Liver (tissue), 9 donors: ENCODE measurements around the gene OTOL1. TPM values are rescaled to one million over a fixed set of nuclear protein-coding genes. Genes with fewer than 3 reads are reported as not detected.

ENCODE experiments used
- DNase-seq: peaks from one replicate; pipeline ENCODE4 v3.0.0-alpha.2; 2017; ENCODE audit warnings: low spot score
- H3K27ac ChIP-seq, 2 donors: one replicate each; pipeline ENCODE4 v1.7.0; 2013; ENCODE audit warnings: inconsistent platforms in 2 of 2, low read length in 2 of 2, control low read depth in 1 of 2, low read depth in 1 of 2, mild to moderate bottlenecking in 1 of 2
- H3K27me3 ChIP-seq, 4 donors: one replicate each; pipeline versions ENCODE4 v1.6.1 to v1.7.0; 2013; ENCODE audit warnings: low read length in 3 of 4, inconsistent platforms in 1 of 4, mild to moderate bottlenecking in 1 of 4, moderate library complexity in 1 of 4; ENCODE audit not compliant: control insufficient read depth in 4 of 4, insufficient read depth in 4 of 4
- H3K36me3 ChIP-seq, 4 donors: one replicate each; pipeline versions ENCODE4 v1.6.1 to v1.7.0; 2013; ENCODE audit warnings: low read length in 3 of 4, mild to moderate bottlenecking in 3 of 4, low read depth in 1 of 4, moderate library complexity in 1 of 4; ENCODE audit not compliant: control insufficient read depth in 4 of 4, insufficient read depth in 3 of 4
- H3K4me1 ChIP-seq, 4 donors: one replicate each; pipeline versions ENCODE4 v1.6.1 to v1.7.0; 2013; ENCODE audit warnings: low read length in 3 of 4, mild to moderate bottlenecking in 3 of 4, moderate library complexity in 1 of 4; ENCODE audit not compliant: control insufficient read depth in 4 of 4, insufficient read depth in 4 of 4
- H3K4me3 ChIP-seq, 3 donors: one replicate each; pipeline versions ENCODE4 v1.6.1 to v1.7.0; 2013; ENCODE audit warnings: low read length in 3 of 3, control low read depth in 1 of 3, low read depth in 1 of 3, mild to moderate bottlenecking in 1 of 3
- H3K9ac ChIP-seq, 2 donors: one replicate each; pipeline ENCODE4 v1.7.0; 2013; ENCODE audit warnings: low read length in 2 of 2, mild to moderate bottlenecking in 2 of 2, moderate library complexity in 2 of 2, control low read depth in 1 of 2, low read depth in 1 of 2
- H3K9me3 ChIP-seq, 4 donors: one replicate each; pipeline versions ENCODE4 v1.6.1 to v1.7.0; 2013; ENCODE audit warnings: low read length in 3 of 4; ENCODE audit not compliant: control insufficient read depth in 4 of 4
- EGR1 ChIP-seq, 2 donors: IDR thresholded peaks; 2 replicates each; pipeline ENCODE4 v1.6.1; 2016 to 2018; ENCODE audit warnings: antibody characterized with exemption in 2 of 2, low read depth in 2 of 2
- FOXA1 ChIP-seq: IDR thresholded peaks from 2 replicates; pipeline ENCODE4 v1.6.1; 2016; ENCODE audit warnings: antibody characterized with exemption
- FOXA2 ChIP-seq: IDR thresholded peaks from 2 replicates; pipeline ENCODE4 v1.6.1; 2016; ENCODE audit warnings: antibody characterized with exemption
- GABPA ChIP-seq, 2 donors: IDR thresholded peaks in 1 of 2; conservative IDR thresholded peaks in 1 of 2; 2 replicates each; pipeline ENCODE4 v1.6.1; 2016; ENCODE audit warnings: antibody characterized with exemption in 2 of 2, mild to moderate bottlenecking in 1 of 2, moderate library complexity in 1 of 2
- HNF4A ChIP-seq, 2 donors: conservative IDR thresholded peaks; 2 replicates each; pipeline ENCODE4 v1.6.1; 2016; ENCODE audit warnings: antibody characterized with exemption in 2 of 2, mild to moderate bottlenecking in 2 of 2
- HNF4G ChIP-seq: IDR thresholded peaks from 2 replicates; pipeline ENCODE4 v1.6.1; 2016; ENCODE audit warnings: antibody characterized with exemption
- JUND ChIP-seq, 2 donors: IDR thresholded peaks; 2 replicates each; pipeline ENCODE4 v1.6.1; 2016; ENCODE audit warnings: antibody characterized with exemption in 2 of 2
- NR2F2 ChIP-seq: IDR thresholded peaks from 2 replicates; pipeline ENCODE4 v1.6.1; 2016; ENCODE audit warnings: antibody characterized with exemption
- RAD21 ChIP-seq, 2 donors: IDR thresholded peaks; 2 replicates each; pipeline ENCODE4 v1.6.1; 2016; ENCODE audit warnings: antibody characterized with exemption in 2 of 2, mild to moderate bottlenecking in 2 of 2
- RXRA ChIP-seq, 2 donors: IDR thresholded peaks; 2 replicates each; pipeline ENCODE4 v1.6.1; 2017 to 2018; ENCODE audit warnings: antibody characterized with exemption in 2 of 2, mild to moderate bottlenecking in 1 of 2
- SP1 ChIP-seq: IDR thresholded peaks from 2 replicates; pipeline ENCODE4 v1.6.1; 2018; ENCODE audit warnings: antibody characterized with exemption, mild to moderate bottlenecking
- TAF1 ChIP-seq: conservative IDR thresholded peaks from 2 replicates; pipeline ENCODE4 v1.6.1; 2016; ENCODE audit warnings: antibody characterized with exemption, mild to moderate bottlenecking
- YY1 ChIP-seq: IDR thresholded peaks from 2 replicates; pipeline ENCODE4 v1.6.1; 2016; ENCODE audit warnings: antibody characterized with exemption, mild to moderate bottlenecking
- WGBS: extraction: QIAGEN DNeasy Blood & Tissue Kit; methylation state at CpG from one replicate; pipeline ENCODE4 v1.1.7; 2013; 5-methylcytosine and 5-hydroxymethylcytosine counted together
- polyA plus RNA-seq, 2 donors: library from polyadenylated mRNA; stranded (reverse) in 1 of 2; unstranded in 1 of 2; fragments of 200-250 nt in 1 of 2; fragments of >200 nt in 1 of 2; fragmentation: Nextera tagmentation in 1 of 2; extraction: Ambion mirVana in 1 of 2; gene quantifications; one replicate each; pipeline versions ENCODE4 v1.2.1 to v1.2.3, GENCODE V29; 2013 to 2015
- total RNA-seq, 2 donors: library from RNA; depleted of rRNA; stranded (reverse); fragments of >200 nt; gene quantifications; one replicate each; pipeline ENCODE4 v1.2.3, GENCODE V29; 2014
- TF ChIP-seq, protein P1 (sequence below): fragments of 150-350 bp; IDR thresholded peaks from 2 replicates; pipeline ENCODE4 v1.5.1; 2017; ENCODE audit warnings: improper control_type of control experiment, low read depth, low read length; ENCODE audit not compliant: missing input control
- TF ChIP-seq, protein P2 (sequence below): IDR thresholded peaks from 2 replicates; pipeline ENCODE4 v1.6.1; 2016; ENCODE audit warnings: antibody characterized with exemption, mild to moderate bottlenecking
- TF ChIP-seq, protein P3 (sequence below): IDR thresholded peaks from 2 replicates; pipeline ENCODE4 v1.6.1; 2016; ENCODE audit warnings: antibody characterized with exemption
- TF ChIP-seq, protein P4 (sequence below): IDR thresholded peaks from 2 replicates; pipeline ENCODE4 v1.6.1; 2016; ENCODE audit warnings: antibody characterized with exemption
- TF ChIP-seq, protein P5 (sequence below): IDR thresholded peaks from 2 replicates; pipeline ENCODE4 v1.6.1; 2016; ENCODE audit warnings: antibody characterized with exemption
- donor health status: healthy.
- donor health status: healthy.
- donor health status: healthy.
- donor health status: healthy.
- donor health status: healthy.

OTOL1 gene
- total and polyA plus RNA-seq, 4 donors = not detected

DNA sequence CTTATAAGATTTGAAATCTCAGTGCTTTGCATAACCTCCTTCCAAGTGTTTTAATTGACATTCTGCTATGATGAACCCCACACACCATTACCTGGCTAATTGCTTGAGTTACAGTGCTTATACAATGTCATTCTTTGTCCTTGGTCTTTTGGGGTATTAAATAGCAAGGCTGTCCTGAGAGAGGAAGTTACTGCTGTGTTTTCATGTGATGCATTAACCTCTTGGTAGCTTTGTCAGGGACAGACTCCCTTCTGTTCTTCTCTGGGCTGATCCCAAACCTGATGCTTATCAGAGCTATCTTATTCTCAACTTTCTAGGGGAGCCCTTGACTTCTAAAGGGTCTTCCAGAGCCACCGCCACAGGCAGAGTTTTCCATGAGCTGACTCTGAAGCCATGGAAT lies 12.4 kb upstream of the OTOL1 start:
- WGBS = 97% methylated on average over 1 of the region's 1 CpG
- TF ChIP-seq YY1 = no peak
- TF ChIP-seq FOXA1 = no peak
- TF ChIP-seq FOXA2 = no peak
- TF ChIP-seq, protein P1, sequence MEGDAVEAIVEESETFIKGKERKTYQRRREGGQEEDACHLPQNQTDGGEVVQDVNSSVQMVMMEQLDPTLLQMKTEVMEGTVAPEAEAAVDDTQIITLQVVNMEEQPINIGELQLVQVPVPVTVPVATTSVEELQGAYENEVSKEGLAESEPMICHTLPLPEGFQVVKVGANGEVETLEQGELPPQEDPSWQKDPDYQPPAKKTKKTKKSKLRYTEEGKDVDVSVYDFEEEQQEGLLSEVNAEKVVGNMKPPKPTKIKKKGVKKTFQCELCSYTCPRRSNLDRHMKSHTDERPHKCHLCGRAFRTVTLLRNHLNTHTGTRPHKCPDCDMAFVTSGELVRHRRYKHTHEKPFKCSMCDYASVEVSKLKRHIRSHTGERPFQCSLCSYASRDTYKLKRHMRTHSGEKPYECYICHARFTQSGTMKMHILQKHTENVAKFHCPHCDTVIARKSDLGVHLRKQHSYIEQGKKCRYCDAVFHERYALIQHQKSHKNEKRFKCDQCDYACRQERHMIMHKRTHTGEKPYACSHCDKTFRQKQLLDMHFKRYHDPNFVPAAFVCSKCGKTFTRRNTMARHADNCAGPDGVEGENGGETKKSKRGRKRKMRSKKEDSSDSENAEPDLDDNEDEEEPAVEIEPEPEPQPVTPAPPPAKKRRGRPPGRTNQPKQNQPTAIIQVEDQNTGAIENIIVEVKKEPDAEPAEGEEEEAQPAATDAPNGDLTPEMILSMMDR = no peak
- TF ChIP-seq TAF1 = no peak
- no peak for TF ChIP-seq GABPA (IDR thresholded peaks at IDR 0.05 in 1 of 2, conservative IDR thresholded peaks at IDR 0.05 in 1 of 2)
- no peak for TF ChIP-seq HNF4A (conservative IDR thresholded peaks at IDR 0.05)
- no peak for TF ChIP-seq JUND (IDR thresholded peaks at IDR 0.05)
- no peak for TF ChIP-seq RAD21 (IDR thresholded peaks at IDR 0.05)
- TF ChIP-seq RXRA (IDR thresholded peaks at IDR 0.05) = no peak
- TF ChIP-seq NR2F2 = no peak
- TF ChIP-seq SP1 = no peak
- TF ChIP-seq HNF4G = no peak
- no peak for TF ChIP-seq EGR1 (IDR thresholded peaks at IDR 0.05; ENCODE audit: low read depth in 2 of 2)
- TF ChIP-seq, protein P2, sequence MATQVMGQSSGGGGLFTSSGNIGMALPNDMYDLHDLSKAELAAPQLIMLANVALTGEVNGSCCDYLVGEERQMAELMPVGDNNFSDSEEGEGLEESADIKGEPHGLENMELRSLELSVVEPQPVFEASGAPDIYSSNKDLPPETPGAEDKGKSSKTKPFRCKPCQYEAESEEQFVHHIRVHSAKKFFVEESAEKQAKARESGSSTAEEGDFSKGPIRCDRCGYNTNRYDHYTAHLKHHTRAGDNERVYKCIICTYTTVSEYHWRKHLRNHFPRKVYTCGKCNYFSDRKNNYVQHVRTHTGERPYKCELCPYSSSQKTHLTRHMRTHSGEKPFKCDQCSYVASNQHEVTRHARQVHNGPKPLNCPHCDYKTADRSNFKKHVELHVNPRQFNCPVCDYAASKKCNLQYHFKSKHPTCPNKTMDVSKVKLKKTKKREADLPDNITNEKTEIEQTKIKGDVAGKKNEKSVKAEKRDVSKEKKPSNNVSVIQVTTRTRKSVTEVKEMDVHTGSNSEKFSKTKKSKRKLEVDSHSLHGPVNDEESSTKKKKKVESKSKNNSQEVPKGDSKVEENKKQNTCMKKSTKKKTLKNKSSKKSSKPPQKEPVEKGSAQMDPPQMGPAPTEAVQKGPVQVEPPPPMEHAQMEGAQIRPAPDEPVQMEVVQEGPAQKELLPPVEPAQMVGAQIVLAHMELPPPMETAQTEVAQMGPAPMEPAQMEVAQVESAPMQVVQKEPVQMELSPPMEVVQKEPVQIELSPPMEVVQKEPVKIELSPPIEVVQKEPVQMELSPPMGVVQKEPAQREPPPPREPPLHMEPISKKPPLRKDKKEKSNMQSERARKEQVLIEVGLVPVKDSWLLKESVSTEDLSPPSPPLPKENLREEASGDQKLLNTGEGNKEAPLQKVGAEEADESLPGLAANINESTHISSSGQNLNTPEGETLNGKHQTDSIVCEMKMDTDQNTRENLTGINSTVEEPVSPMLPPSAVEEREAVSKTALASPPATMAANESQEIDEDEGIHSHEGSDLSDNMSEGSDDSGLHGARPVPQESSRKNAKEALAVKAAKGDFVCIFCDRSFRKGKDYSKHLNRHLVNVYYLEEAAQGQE = no peak
- TF ChIP-seq, protein P3, sequence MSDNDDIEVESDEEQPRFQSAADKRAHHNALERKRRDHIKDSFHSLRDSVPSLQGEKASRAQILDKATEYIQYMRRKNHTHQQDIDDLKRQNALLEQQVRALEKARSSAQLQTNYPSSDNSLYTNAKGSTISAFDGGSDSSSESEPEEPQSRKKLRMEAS = no peak
- TF ChIP-seq, protein P4, sequence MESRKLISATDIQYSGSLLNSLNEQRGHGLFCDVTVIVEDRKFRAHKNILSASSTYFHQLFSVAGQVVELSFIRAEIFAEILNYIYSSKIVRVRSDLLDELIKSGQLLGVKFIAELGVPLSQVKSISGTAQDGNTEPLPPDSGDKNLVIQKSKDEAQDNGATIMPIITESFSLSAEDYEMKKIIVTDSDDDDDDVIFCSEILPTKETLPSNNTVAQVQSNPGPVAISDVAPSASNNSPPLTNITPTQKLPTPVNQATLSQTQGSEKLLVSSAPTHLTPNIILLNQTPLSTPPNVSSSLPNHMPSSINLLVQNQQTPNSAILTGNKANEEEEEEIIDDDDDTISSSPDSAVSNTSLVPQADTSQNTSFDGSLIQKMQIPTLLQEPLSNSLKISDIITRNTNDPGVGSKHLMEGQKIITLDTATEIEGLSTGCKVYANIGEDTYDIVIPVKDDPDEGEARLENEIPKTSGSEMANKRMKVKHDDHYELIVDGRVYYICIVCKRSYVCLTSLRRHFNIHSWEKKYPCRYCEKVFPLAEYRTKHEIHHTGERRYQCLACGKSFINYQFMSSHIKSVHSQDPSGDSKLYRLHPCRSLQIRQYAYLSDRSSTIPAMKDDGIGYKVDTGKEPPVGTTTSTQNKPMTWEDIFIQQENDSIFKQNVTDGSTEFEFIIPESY = no peak
- TF ChIP-seq, protein P5, sequence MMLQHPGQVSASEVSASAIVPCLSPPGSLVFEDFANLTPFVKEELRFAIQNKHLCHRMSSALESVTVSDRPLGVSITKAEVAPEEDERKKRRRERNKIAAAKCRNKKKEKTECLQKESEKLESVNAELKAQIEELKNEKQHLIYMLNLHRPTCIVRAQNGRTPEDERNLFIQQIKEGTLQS = no peak

More for the DNA sequence above, 12.4 kb upstream of the OTOL1 start:
- Histone ChIP-seq H3K9ac (no peak overlapping the region), H3K36me3 (no peaks in the 10 kb centered on the region), H3K4me3 (no peak overlapping the region), H3K27ac (no peak overlapping the region), H3K9me3 (no peaks in the 10 kb centered on the region), H3K27me3 (no peaks in the 10 kb centered on the region), H3K4me1 (no peaks in the 10 kb centered on the region)
- DNase-seq = no peak
